GM12892 (cell line): Measurements from ENCODE around the gene ITGB1.
"Not testable (repeated sequence)": the region's sequence is repeated elsewhere in the genome, so short reads cannot be mapped to it uniquely, and the experiment has no call there.

ENCODE experiments used
- POLR2A ChIP-seq: IDR thresholded peaks from 2 replicates; pipeline ENCODE4 v1.6.1; 2011; ENCODE audit warnings: low read depth, low read length, control low read depth
- TAF1 ChIP-seq: IDR thresholded peaks from 2 replicates; pipeline ENCODE4 v1.6.1; 2011; ENCODE audit warnings: low read depth, mild to moderate bottlenecking, control low read depth, low read length, borderline replicate concordance

- TF ChIP-seq TAF1, POLR2A: not testable (repeated sequence)
Observed at GRCh38 chr10:32909970-32910369, 48.1 kb downstream of the ITGB1 start.
